ENCODE data around the gene ACOT2. TPM values are rescaled to one million over a fixed set of nuclear protein-coding genes. Genes with fewer than 3 reads are reported as not detected.
A peak's percentile ranks its signal among the peaks of the same experiment; 100 is the strongest.

Gene ACOT2
- total RNA-seq, 1 donor from 2014 or later, result 24.4 TPM

GRCh38 chr14:73612339-73613045 lies 43.5 kb downstream of the ACOT2 start, which contains the start of gene ACOT6:
Gene ACOT6, plus strand, starts transcription at chr14:73612517. Its CDS starts 55 bp downstream, at chr14:73612572.
- no peaks in the 10 kb centered on the region for H3K36me3 Mint-ChIP-seq (ENCODE audit: low read depth)
- TF ChIP-seq CTCF (conservative IDR thresholded peaks at IDR 0.05), result no peak
- DNase-seq (ENCODE audit: low read depth, low spot score), result peak; percentile 66
- H3K27ac Mint-ChIP-seq (ENCODE audit: unreplicated experiment), result peak within 1 kb of the TSS; percentile 62
- peak within 1 kb of the TSS; percentile 91 for H3K4me3 Mint-ChIP-seq
- no peaks in the 10 kb centered on the region for H3K4me1 Mint-ChIP-seq
- H3K9me3 Mint-ChIP-seq, result no peaks in the 10 kb centered on the region
- peaks cover 14% of the 10 kb centered on the region for H3K27me3 Mint-ChIP-seq (ENCODE audit: low read depth)

- Mint-ChIP-seq H3K4me3 (peak overlapping the region; percentile 91), H3K27me3 (ENCODE audit: low read depth) (peaks cover 14% of the 10 kb centered on the region), H3K9me3 (no peaks in the 10 kb centered on the region), H3K4me1 (no peaks in the 10 kb centered on the region), H3K27ac (ENCODE audit: unreplicated experiment) (peak overlapping the region; percentile 62), H3K36me3 (ENCODE audit: low read depth) (no peaks in the 10 kb centered on the region)
- no peak for TF ChIP-seq CTCF (conservative IDR thresholded peaks at IDR 0.05)
- no peak for DNase-seq (ENCODE audit: low read depth, low spot score)
Measured at GRCh38 chr14:73613046-73613383, 44.0 kb downstream of the ACOT2 start.

DNA sequence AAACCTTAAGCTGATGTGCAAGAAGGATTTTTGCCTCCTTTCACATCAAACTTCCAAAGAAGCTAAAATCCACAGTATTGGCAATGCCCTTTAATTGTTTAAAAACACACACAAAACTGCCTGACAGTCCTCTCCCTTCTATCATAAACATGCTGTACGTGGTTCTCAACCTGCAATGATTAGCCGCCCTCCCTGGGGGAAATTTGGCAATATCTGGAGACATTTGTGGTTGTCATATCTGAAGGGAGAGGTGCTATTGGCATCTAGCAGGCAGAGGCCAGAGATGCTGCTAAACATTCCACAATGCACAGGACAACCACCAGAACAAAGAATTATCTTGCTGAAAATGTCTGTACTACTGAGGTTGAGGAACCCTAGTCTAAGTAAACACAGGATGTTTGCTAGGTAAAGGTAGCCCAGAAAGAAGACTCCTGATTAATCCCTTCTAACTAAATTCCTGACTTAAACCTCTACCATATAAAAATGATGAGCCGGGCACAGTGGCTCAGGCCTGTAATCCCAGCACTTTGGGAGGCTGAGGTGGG lies 44.5 kb downstream of the ACOT2 start:
- no peaks in the 10 kb centered on the region for H3K36me3 Mint-ChIP-seq (ENCODE audit: low read depth)
- H3K4me1 Mint-ChIP-seq, result no peaks in the 10 kb centered on the region
- no peak overlapping the region for H3K27ac Mint-ChIP-seq (ENCODE audit: unreplicated experiment)
- H3K27me3 Mint-ChIP-seq (ENCODE audit: low read depth), result peaks cover 14% of the 10 kb centered on the region
- TF ChIP-seq CTCF (conservative IDR thresholded peaks at IDR 0.05), result no peak
- no peak for DNase-seq (ENCODE audit: low read depth, low spot score)
- no peaks in the 10 kb centered on the region for H3K9me3 Mint-ChIP-seq
- H3K4me3 Mint-ChIP-seq, result peak overlapping the region; percentile 91

DNA sequence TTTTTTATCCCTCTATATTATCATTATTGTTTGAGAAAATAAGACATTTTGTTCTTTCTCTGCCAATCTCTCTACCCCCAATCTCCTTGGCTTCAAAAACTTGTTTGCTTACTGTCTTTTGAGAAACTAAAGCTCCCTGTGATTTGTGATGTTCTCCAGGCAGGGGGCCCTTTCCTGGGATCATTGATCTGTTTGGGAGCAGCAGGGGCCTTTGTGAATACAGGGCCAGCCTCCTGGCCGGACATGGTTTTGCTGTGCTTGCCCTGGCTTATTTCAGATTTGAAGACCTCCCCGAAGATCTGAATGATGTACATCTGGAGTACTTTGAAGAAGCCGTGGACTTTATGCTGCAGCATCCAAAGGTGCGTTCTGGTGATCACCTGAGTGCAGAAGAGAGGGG lies 47.8 kb downstream of the ACOT2 start:
- peaks cover 16% of the 10 kb centered on the region for H3K27me3 Mint-ChIP-seq (ENCODE audit: low read depth)
- H3K9me3 Mint-ChIP-seq, result no peaks in the 10 kb centered on the region
- no peak overlapping the region for H3K4me3 Mint-ChIP-seq
- no peak overlapping the region for H3K27ac Mint-ChIP-seq (ENCODE audit: unreplicated experiment)
- no peaks in the 10 kb centered on the region for H3K4me1 Mint-ChIP-seq
- TF ChIP-seq CTCF (conservative IDR thresholded peaks at IDR 0.05), result no peak
- no peak for DNase-seq (ENCODE audit: low read depth, low spot score)
- H3K36me3 Mint-ChIP-seq (ENCODE audit: low read depth), result no peaks in the 10 kb centered on the region

DNA sequence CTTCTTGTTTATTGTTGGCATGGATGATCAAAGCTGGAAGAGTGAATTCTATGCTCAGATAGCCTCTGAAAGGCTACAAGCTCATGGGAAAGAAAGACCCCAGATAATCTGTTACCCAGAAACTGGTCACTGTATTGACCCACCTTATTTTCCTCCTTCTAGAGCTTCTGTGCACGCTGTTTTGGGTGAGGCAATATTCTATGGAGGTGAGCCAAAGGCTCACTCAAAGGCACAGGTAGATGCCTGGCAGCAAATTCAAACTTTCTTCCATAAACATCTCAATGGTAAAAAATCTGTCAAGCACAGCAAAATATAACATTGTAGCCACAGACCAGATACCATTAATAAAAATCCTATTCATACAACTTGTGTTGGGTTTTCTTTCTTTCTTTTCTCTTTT lies 50.5 kb downstream of the ACOT2 start:
- no peak for TF ChIP-seq CTCF (conservative IDR thresholded peaks at IDR 0.05)
- Mint-ChIP-seq H3K36me3 (ENCODE audit: low read depth) (no peaks in the 10 kb centered on the region), H3K27ac (ENCODE audit: unreplicated experiment) (no peak overlapping the region), H3K27me3 (ENCODE audit: low read depth) (peaks cover 2% of the 10 kb centered on the region), H3K4me3 (no peak overlapping the region), H3K9me3 (no peaks in the 10 kb centered on the region), H3K4me1 (no peaks in the 10 kb centered on the region)
- DNase-seq (ENCODE audit: low read depth, low spot score), result no peak
